Right kidney (tissue), 1 donor: Measurements from ENCODE around the gene ZNF397.

Experiments used
- DNase-seq: peaks from one replicate; pipeline ENCODE4 v3.0.0-alpha.2; 2016

Gene ZNF397

GRCh38 chr18:35245719-35246317 is 5.0 kb downstream of the ZNF397 start:
- DNase-seq, result no peak

DNA sequence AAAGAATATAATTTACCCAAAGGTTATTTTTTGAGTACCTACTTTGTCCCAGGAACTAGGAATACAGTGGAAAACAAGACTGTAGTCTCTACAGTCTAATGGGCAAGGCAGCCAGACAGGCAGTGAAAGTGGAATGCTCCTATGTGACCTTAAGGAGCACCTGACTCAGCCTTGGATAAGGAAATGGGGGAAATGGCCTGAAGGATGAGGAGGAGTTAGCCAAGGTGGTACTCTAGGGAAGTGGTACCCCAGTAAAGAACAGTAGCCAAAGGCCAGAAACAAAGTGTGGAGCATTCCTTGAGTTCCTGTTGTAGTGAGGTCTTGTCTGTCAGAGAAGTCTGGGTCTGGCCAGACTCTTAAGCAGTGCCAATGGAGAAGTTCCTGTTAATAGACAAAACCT is 6.0 kb downstream of the ZNF397 start:
- DNase-seq, result no peak

GRCh38 chr18:35247412-35248249 is 6.8 kb downstream of the ZNF397 start:
- DNase-seq, result no peak

GRCh38 chr18:35248429-35248828 is 7.6 kb downstream of the ZNF397 start:
- DNase-seq, result no peak

GRCh38 chr18:35252466-35252865 is 11.6 kb downstream of the ZNF397 start:
- DNase-seq, result no peak

DNA sequence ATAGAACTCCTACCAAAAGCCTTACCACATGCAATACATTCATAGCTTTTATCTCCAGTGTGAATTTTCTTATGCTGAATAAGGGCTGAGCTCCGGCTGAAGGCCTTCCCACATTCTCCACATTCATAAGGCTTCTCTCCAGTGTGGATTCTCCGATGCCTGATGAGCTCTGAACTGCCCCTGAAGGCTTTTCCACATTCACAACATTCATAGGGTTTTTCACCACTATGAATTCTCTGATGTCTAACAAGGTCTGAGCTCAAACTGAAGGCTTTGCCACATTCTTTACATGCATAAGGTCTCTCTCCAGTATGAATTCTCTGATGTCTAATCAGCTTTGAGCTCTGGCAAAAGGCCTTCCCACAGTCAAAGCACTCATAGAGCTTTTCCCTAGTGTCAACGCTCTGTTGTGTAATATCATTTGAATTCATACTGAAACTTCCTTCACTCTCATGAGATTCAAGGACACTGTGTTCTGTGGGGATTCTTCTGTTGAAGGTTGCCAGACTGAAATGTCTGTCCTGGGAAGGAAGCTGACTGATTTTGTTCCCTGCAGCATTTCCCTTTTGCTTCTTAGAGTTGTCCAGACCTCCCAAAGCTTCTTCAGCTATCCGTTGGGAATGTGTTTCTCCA is 12.9 kb downstream of the ZNF397 start:
- DNase-seq, result no peak

- DNase-seq, result no peak
Measured at GRCh38 chr18:35256947-35257346, 16.1 kb downstream of the ZNF397 start.

- no peak for DNase-seq
Measured at GRCh38 chr18:35264409-35264808, 23.6 kb downstream of the ZNF397 start.

DNA sequence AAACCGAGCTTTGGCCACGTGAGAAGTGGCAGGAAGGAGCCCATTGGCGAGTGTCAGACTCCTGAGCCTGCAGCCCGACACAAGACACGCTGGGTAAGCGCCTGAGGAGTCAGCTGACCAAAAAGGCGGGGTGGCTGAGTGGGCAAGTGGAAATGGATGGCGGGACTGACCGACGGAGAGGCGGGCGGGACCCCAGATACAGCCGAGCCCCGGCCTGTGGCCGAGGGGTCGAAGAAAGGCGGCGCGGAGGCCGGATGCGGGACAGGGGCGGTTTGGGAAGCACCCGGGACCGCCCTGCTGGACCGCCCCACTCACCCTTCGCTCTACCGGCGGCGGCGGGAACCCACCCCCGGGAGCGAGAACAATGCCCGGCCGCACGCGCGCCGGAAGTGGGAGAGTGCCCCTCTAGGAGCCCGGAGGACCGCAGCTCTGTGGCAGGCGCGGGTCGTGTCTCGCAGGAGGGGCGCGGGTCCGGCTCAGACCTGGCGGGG is 26.4 kb downstream of the ZNF397 start:
- peak; percentile 91 for DNase-seq

DNA sequence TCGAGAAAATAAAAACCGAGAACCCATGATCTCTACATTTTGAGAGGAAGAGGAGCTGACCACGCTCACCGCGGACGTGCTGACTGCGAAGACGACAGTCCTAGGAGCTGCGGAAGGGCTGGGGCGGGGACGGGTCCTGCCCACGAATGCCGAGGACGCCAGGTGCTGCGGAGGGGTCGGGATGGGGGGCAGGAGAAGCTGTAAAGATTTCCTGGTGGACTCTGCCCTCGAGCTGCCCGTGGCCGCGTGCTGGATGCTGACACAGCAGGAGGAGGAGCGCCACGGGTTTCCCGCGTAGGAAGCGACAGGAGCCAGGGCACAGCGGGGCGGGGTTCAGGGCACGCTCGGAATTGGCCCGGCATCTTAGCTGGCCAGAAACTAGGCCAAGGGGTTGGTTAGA is 27.0 kb downstream of the ZNF397 start:
- no peak for DNase-seq

DNA sequence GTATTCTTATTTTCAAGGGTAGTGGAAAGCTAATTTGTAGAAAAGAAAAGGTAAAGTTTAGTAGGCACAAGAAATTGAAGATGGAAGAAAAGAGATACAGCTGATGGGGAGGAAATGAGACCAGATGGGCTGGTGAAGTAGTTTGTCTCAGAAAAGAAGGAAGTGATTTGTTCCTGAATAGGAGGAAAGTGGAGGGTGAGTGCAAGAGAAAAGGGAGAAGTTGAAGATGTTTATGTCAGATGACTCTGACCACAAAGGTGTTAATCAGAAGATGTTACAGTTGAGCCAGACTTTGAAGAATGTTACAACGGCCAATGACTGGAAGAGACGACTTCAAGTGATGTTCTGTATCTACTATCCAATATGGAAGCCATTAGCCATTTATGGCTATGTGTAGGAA is 28.0 kb downstream of the ZNF397 start:
- no peak for DNase-seq

DNA sequence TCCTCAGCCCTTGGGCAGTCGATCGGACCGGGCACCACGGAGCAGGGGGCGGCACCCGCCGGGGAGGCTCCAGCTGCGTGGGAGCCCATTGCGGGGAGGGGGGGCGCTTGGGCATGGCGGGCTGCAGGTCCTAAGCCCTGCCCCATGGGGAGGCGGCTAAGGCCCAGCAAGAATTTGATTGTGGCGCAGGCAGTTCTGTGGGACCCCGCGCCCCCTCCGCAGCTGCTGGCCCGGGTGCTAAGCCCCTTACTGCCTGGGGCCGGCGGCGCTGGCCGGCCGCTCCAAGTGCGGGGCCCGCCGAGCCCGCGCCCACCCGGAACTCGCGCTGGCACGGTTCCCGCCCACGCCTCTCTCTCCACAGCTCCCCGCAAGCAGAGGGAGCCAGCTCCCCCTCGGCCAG is 30.8 kb downstream of the ZNF397 start:
- no peak for DNase-seq

DNA sequence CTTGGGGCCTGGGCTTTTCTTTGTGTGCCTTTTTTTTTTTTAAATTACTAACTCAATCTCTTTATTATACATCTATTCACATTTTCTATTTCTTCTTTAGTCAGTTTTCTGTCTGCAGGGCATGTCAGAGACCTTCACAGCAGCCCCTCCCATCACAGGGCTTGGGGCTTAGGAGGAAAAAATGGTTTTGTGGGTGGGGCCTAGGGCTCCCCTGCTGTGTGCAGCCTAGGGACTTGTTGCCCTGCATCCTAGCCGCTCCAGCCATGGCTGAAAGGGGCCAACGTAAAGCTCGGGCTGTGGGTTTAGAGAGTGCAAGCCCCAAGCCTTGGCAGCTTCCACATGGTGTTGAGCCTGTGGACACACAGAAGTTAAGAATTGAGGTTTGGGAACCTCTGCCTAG is 35.4 kb downstream of the ZNF397 start:
- no peak for DNase-seq

- no peak for DNase-seq
Measured at GRCh38 chr18:35277633-35278032, 36.8 kb downstream of the ZNF397 start.

- no peak for DNase-seq
Measured at GRCh38 chr18:35278085-35278484, 37.3 kb downstream of the ZNF397 start.

- no peak for DNase-seq
Measured at GRCh38 chr18:35278969-35279368, 38.1 kb downstream of the ZNF397 start.

DNA sequence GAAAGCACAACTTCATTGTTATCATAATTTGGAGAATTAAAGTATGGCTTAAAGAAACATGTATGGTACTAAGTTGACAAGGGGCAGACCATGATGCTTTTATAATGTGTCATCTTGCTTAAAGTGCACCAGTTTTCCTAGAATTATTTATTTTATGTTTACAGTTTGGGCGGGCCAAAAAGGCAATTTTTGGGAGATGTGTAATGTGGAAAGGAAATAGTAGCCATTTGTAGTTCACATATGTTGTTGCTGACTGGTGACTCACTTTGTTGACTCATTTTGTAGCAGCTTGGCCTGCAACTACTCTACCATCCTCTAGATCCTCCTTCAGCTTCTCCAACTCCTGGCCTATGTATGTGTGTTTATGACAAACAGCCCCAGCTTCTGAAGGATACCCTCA is 41.5 kb downstream of the ZNF397 start:
- no peak for DNase-seq

DNA sequence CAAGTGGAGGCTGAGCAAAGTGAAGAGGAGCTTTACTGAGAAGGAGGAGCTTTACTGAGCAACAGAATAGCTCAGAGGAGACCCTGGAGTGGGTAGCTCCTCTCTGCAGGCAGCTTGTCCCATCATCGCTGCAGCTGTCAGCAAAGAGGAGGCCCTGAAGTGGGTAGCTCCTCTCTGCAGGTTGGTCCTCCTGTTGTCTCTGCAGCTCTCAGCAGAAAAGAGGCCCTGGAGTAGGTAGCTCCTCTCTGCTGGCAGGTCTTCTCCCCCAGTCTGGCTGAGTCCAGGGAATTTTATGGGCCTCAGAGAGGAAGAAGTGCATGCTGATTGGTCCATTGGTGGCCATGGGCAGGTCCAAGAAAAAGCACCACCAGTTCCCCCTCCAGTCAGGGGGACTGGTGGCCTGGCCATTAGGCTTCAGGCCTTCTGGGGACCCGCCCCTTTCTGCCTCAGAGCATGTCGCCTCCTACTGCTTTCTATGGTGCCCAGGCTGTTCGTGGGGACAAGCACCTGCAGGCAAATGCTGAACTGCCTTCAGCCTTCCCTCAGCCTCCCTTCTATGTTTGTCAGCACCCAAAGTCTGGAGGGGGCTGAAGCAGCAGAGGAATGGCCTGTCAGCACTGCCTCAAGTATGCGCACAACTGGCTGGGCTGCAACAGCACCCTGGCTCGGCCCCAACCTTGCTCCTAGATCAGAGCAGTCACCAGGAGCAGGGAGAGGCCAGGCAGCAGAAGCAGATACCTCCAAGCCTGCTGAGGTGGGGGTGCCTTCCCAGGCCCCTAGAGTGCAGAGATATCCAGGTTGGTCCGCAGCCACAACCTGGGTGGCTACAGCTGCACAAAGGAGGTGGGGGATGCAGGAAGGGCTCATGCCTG is 43.3 kb downstream of the ZNF397 start:
- DNase-seq, result no peak

DNA sequence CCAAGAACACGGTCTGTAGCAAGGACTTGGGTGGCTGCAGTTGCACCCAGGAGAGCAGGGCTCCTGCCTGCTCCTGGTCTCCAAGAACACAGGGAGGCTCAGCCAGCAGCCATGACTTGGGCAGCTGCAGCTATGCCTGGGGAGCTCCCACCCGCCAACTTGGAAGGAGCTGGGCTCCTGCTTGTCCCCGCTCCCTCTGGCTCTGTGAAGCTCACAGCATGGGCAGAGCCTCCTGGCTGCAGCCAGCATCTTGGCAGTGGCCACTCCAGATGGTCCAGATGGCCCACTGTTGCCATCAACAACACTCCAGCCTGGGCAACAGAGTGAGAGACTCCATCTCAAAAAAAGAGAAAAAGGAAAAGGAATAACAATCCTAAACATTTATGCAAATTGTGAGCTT is 44.0 kb downstream of the ZNF397 start:
- DNase-seq, result no peak

GRCh38 chr18:35289293-35289692 is 48.5 kb downstream of the ZNF397 start:
- no peak for DNase-seq

GRCh38 chr18:35289727-35290093 is 48.9 kb downstream of the ZNF397 start:
- DNase-seq, result no peak

DNA sequence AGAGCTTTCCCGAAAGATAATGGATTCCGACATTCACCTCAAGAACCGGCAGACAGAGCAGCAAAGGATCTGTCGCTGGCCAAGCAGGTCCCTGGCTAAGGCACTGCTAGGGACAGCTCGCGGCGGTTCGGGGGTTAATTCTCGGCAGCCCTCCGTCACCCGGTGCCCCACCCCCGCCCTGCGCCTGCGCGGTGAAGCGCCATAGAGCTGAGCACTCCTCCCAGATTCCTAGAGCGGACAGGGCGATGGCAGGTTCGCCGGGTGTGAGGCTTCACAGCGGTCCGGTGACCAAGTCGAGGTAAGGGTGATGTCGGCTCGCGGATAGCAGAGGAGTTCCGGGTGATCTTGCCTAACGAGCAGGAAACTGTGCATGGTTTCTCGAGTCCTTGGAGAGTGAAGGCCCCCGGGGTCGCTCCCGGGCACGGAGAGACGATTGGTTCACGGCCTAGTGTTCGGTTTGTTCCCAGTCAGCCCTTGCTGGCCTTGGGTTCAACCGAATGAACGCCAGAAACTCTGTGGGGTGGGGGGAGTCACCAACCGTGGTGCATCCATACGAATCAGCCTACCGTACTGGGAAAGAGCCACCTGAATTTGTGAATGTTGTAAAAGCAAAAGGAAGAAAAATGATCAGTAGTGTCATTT is 49.4 kb downstream of the ZNF397 start, which contains the start of gene ZSCAN30:
ZSCAN30 (minus strand) TSS at position 136 of the 642 bp plus-strand sequence. CDS start 25,877 bp downstream, outside the sequence.
- peak; percentile 96 for DNase-seq
